AG09319 (cell line): ENCODE results near the gene MKX.

Source experiments
- DNase-seq: peaks from one replicate; pipeline ENCODE4 v3.0.0-alpha.2; 2010; ENCODE audit warnings: low read depth; ENCODE audit errors: extremely low read depth
- CTCF ChIP-seq: IDR thresholded peaks from 2 replicates; pipeline ENCODE4 v1.5.1; 2011; ENCODE audit warnings: low read depth, mild to moderate bottlenecking, inconsistent platforms, low read length, moderate library complexity

Gene MKX

GRCh38 chr10:27680691-27681605 is 64.7 kb downstream of the MKX start:
- no peak for DNase-seq
- no peak for TF ChIP-seq CTCF

GRCh38 chr10:27680006-27680557 is 65.5 kb downstream of the MKX start:
- TF ChIP-seq CTCF, result no peak
- no peak for DNase-seq

GRCh38 chr10:27679369-27679912 is 66.2 kb downstream of the MKX start:
- no peak for DNase-seq
- TF ChIP-seq CTCF, result no peak

- no peak for DNase-seq
- TF ChIP-seq CTCF, result no peak
Observed at GRCh38 chr10:27678166-27678565, 67.5 kb downstream of the MKX start.

GRCh38 chr10:27673065-27673464 is 72.6 kb downstream of the MKX start:
- DNase-seq, result no peak
- no peak for TF ChIP-seq CTCF

- DNase-seq, result no peak
- TF ChIP-seq CTCF, result no peak
Observed at GRCh38 chr10:27671821-27672220, 73.8 kb downstream of the MKX start.

- no peak for DNase-seq
- TF ChIP-seq CTCF, result no peak
Observed at GRCh38 chr10:27664461-27664860, 81.2 kb downstream of the MKX start.
